Muscle layer of duodenum (tissue), 2 donors: ENCODE results near the gene PMF1.
A peak's percentile ranks its signal among the peaks of the same experiment; 100 is the strongest.

ENCODE experiments used
- H3K27ac ChIP-seq: one replicate; pipeline ENCODE4 v1.7.0; 2013; ENCODE audit warnings: mild to moderate bottlenecking, low read length
- H3K27me3 ChIP-seq: one replicate; pipeline ENCODE4 v1.7.0; 2013; ENCODE audit warnings: low read depth, mild to moderate bottlenecking, control low read depth, low read length
- H3K36me3 ChIP-seq, 2 donors: one replicate each; pipeline ENCODE4 v1.7.0; 2013; ENCODE audit warnings: low read length in 2 of 2, control low read depth in 1 of 2, mild to moderate bottlenecking in 1 of 2; ENCODE audit not compliant: insufficient read depth in 2 of 2, control insufficient read depth in 1 of 2
- H3K4me1 ChIP-seq, 2 donors: one replicate each; pipeline ENCODE4 v1.7.0; 2013; ENCODE audit warnings: low read length in 2 of 2, mild to moderate bottlenecking in 2 of 2, control low read depth in 1 of 2, moderate library complexity in 1 of 2; ENCODE audit not compliant: insufficient read depth in 2 of 2, control insufficient read depth in 1 of 2
- H3K4me3 ChIP-seq, 2 donors: one replicate each; pipeline ENCODE4 v1.7.0; 2013; ENCODE audit warnings: low read length in 2 of 2, low read depth in 1 of 2, mild to moderate bottlenecking in 1 of 2
- H3K9me3 ChIP-seq, 2 donors: one replicate each; pipeline ENCODE4 v1.7.0; 2013; ENCODE audit warnings: low read length in 2 of 2, control low read depth in 1 of 2, mild to moderate bottlenecking in 1 of 2; ENCODE audit not compliant: control insufficient read depth in 1 of 2
- donor health status: healthy.

PMF1 gene

DNA sequence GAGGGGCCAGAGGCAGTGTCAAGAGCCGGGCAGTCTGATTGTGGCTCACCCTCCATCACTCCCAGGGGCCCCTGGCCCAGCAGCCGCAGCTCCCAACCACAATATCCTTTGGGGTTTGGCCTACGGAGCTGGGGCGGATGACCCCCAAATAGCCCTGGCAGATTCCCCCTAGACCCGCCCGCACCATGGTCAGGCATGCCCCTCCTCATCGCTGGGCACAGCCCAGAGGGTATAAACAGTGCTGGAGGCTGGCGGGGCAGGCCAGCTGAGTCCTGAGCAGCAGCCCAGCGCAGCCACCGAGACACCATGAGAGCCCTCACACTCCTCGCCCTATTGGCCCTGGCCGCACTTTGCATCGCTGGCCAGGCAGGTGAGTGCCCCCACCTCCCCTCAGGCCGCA is 29.1 kb downstream of the PMF1 start, which contains the start of gene BGLAP:
BGLAP (plus strand) TSS at position 259 of the 400 bp plus-strand sequence; CDS start at position 307, 48 bp downstream.
- peaks cover 17 to 45% of the 10 kb centered on the region in 2 donors for H3K36me3 ChIP-seq
- H3K4me1 ChIP-seq, result peaks cover 4 to 16% of the 10 kb centered on the region in 2 donors
- H3K27ac ChIP-seq, result no peak within 1 kb of the TSS

GRCh38 chr1:156242738-156243137 is 29.9 kb downstream of the PMF1 start:
- Histone ChIP-seq H3K9me3 (no peaks in the 10 kb centered on the region), H3K36me3 (peaks cover 14 to 37% of the 10 kb centered on the region in 2 donors), H3K4me3 (no peak overlapping the region), H3K27ac (no peak overlapping the region), H3K27me3 (peaks cover 11% of the 10 kb centered on the region), H3K4me1 (peaks cover 4 to 24% of the 10 kb centered on the region in 2 donors)

More for the DNA sequence above, 29.1 kb downstream of the PMF1 start, which contains the start of gene BGLAP:
- H3K9me3 ChIP-seq, result no peaks in the 10 kb centered on the region
- H3K4me3 ChIP-seq, result no peak within 1 kb of the TSS
- H3K27me3 ChIP-seq, result peaks cover 11% of the 10 kb centered on the region

DNA sequence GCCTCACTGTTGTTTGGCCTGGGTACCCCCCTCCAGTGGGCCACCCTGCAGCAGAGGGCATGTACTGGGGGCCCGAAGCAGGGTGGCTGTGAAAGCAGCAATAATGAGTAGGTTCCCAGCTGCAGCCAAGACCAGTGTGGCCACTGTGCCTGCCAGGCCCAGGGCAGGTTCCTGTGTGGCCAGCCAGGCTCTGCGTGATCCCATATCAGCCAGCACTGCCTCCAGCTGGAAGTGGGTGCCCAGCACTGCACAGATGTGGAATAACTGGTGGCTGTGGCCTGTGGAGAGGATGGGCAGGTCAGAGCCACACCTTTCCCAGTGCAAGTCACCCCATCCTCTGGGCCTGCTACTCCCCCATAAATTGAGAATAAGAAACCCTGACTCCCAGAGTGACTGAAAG is 31.3 kb downstream of the PMF1 start:
- H3K9me3 ChIP-seq, result no peaks in the 10 kb centered on the region
- peaks cover 11% of the 10 kb centered on the region for H3K27me3 ChIP-seq
- H3K4me1 ChIP-seq, result peaks cover 4 to 29% of the 10 kb centered on the region in 2 donors
- no peak overlapping the region for H3K4me3 ChIP-seq
- peaks cover 13 to 26% of the 10 kb centered on the region in 2 donors for H3K36me3 ChIP-seq
- no peak overlapping the region for H3K27ac ChIP-seq

- no peak overlapping the region for H3K4me3 ChIP-seq
- H3K27ac ChIP-seq, result no peak overlapping the region
- H3K36me3 ChIP-seq, result peaks cover 7 to 26% of the 10 kb centered on the region in 2 donors
- H3K9me3 ChIP-seq, result no peaks in the 10 kb centered on the region
- peaks cover 4 to 29% of the 10 kb centered on the region in 2 donors for H3K4me1 ChIP-seq
- peaks cover 11% of the 10 kb centered on the region for H3K27me3 ChIP-seq
These were observed 31.9 kb downstream of the PMF1 start for GRCh38 chr1:156244712-156245111.

- H3K27ac ChIP-seq, result no peak overlapping the region
- H3K4me1 ChIP-seq, result peaks cover 4 to 29% of the 10 kb centered on the region in 2 donors
- peaks cover 6 to 32% of the 10 kb centered on the region in 2 donors for H3K36me3 ChIP-seq
- peak overlapping the region; percentile 11 to 30 for H3K4me3 ChIP-seq
- H3K9me3 ChIP-seq, result no peaks in the 10 kb centered on the region
- H3K27me3 ChIP-seq, result peaks cover 11% of the 10 kb centered on the region
These were observed 32.8 kb downstream of the PMF1 start for GRCh38 chr1:156245451-156246232.

- peak overlapping the region in 1 of 2 donors; percentile 30 for H3K4me3 ChIP-seq
- peaks cover 11% of the 10 kb centered on the region for H3K27me3 ChIP-seq
- peaks cover 4 to 29% of the 10 kb centered on the region in 2 donors for H3K4me1 ChIP-seq
- H3K9me3 ChIP-seq, result no peaks in the 10 kb centered on the region
- no peak overlapping the region for H3K27ac ChIP-seq
- peaks cover 12 to 33% of the 10 kb centered on the region in 2 donors for H3K36me3 ChIP-seq
These were observed 33.5 kb downstream of the PMF1 start for GRCh38 chr1:156246241-156246780.

GRCh38 chr1:156246781-156247459 is 34.1 kb downstream of the PMF1 start:
- H3K4me3 ChIP-seq, result no peak overlapping the region
- no peak overlapping the region for H3K27ac ChIP-seq
- peaks cover 18 to 35% of the 10 kb centered on the region in 2 donors for H3K36me3 ChIP-seq
- H3K4me1 ChIP-seq, result peaks cover 4 to 29% of the 10 kb centered on the region in 2 donors
- H3K27me3 ChIP-seq, result peaks cover 11% of the 10 kb centered on the region
- H3K9me3 ChIP-seq, result no peaks in the 10 kb centered on the region

DNA sequence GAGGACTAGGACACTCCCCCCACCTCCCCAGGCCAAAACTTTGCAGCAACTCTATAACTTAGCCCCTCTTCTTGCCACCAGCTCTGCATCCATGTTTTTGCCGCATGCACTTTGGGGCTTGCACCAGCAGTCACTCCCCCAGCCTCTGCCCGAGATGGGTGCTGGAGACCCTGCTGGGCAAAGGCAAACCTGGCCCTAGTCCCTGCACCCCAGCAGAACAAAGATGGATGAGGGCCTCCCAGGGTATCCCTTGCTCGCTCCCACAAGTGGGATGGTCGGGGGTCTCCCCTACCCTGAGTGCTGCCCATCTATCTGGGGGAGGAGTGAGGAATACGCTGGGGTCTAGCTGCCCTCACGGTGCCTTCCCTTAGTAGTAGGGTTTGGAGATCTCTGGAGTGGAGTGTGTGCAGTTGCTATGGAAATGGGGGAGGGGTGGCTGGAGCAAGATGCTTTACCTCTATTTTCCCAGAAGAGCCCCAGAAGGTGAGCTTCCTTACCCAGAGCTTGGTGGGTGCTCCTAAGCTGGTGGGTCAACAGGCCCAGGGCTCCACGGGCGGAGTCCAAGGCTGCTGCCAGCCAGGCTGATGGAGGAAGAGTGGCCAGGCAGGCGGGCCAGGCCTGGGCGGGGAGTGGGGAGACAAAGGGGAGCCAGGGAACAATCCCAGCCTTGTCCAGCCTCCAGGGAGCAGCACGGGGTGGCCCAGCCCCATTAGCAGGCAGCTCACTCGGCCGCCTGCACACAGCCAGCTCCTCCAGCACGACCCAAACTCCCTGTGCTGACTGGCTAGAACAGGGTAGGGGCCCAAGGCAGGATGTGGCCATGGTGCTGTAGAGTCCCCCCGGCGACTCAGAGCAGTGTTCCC is 34.9 kb downstream of the PMF1 start, which contains the start of gene PAQR6:
PAQR6 (minus strand) TSS at position 597 of the 863 bp plus-strand sequence. CDS start 1,325 bp downstream, outside the sequence.
- no peak within 1 kb of the TSS for H3K4me3 ChIP-seq
- H3K27me3 ChIP-seq, result peaks cover 11% of the 10 kb centered on the region
- H3K36me3 ChIP-seq, result peaks cover 25 to 38% of the 10 kb centered on the region in 2 donors
- peaks cover 4 to 29% of the 10 kb centered on the region in 2 donors for H3K4me1 ChIP-seq
- no peaks in the 10 kb centered on the region for H3K9me3 ChIP-seq
- no peak within 1 kb of the TSS for H3K27ac ChIP-seq

DNA sequence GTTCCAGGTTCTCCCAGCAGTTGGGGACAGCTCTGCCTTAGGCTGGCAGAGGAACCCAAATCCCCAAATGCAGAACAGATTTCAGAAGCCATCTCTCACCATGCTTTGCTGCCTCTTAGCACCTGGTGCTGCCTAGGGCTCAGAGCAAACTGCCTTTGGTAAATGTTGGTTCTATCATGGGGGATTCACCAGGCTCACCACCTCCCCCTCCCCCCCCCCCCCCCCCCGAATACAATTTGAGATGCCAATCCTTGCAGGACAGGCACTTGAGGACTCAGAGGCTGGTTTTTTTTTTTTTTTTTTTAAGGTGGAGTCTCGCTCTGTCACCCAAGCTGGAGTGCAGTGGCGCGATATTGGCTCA is 35.5 kb downstream of the PMF1 start:
- Histone ChIP-seq H3K27me3 (peaks cover 11% of the 10 kb centered on the region), H3K27ac (no peak overlapping the region), H3K4me1 (peaks cover 4 to 29% of the 10 kb centered on the region in 2 donors), H3K9me3 (no peaks in the 10 kb centered on the region), H3K4me3 (no peak overlapping the region), H3K36me3 (peaks cover 31 to 44% of the 10 kb centered on the region in 2 donors)

GRCh38 chr1:156249593-156249992 is 36.8 kb downstream of the PMF1 start:
- H3K9me3 ChIP-seq, result no peaks in the 10 kb centered on the region
- peaks cover 4 to 29% of the 10 kb centered on the region in 2 donors for H3K4me1 ChIP-seq
- no peak overlapping the region for H3K27ac ChIP-seq
- no peak overlapping the region for H3K4me3 ChIP-seq
- H3K36me3 ChIP-seq, result peaks cover 41 to 56% of the 10 kb centered on the region in 2 donors
- H3K27me3 ChIP-seq, result peaks cover 11% of the 10 kb centered on the region
